Stimulated activated CD4-positive, alpha-beta T cell treated with anti-CD3 and anti-CD28 coated beads, Interleukin-12 subunit alpha, Interleukin-12 subunit beta, amount 100 ng/mL, for 24 hours (primary cell): ENCODE data around the gene POLN.
"Not testable (repeated sequence)": the region's sequence is repeated elsewhere in the genome, so short reads cannot be mapped to it uniquely, and the experiment has no call there.

ENCODE experiments used
- DNase-seq, 2 experiments: peaks; one replicate each; pipeline ENCODE4 v3.0.0-alpha.2; 2020; ENCODE audit warnings: low read depth in 2 of 2

POLN gene

DNA sequence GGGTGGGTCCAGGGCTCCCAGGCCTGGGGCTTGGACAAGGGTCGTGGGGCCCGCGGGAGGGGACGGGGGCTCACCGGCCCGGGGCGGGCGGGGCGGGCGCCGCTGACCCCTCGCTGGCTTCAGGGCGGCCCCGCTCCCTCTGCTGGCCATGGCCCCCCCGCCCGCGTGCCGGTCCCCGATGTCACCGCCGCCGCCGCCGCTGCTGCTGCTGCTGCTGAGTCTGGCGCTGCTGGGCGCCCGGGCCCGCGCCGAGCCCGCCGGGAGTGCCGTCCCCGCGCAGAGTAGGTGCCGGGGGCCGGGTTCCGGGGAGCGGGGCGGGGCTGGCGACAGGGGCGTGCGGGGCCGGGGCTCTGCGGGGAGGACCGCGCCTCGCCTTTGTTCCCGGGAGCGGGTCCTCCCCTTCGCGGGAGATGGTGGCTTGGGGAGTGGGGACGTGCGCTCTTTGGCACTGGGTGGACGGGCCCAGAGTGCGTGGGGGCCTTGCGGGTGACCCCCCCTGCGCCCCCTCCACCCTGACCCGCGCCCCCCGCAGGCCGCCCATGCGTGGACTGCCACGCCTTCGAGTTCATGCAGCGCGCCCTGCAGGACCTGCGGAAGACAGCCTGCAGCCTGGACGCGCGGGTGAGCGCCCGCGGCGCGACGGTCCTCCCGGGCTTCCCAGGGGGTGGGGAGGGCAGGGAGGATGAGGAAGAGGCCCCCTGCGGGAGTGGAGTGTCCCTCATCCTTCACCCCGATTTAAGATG, 199.5 kb downstream of the POLN start:
- DNase-seq: peak in 1 of 2 experiments; percentile 29

DNA sequence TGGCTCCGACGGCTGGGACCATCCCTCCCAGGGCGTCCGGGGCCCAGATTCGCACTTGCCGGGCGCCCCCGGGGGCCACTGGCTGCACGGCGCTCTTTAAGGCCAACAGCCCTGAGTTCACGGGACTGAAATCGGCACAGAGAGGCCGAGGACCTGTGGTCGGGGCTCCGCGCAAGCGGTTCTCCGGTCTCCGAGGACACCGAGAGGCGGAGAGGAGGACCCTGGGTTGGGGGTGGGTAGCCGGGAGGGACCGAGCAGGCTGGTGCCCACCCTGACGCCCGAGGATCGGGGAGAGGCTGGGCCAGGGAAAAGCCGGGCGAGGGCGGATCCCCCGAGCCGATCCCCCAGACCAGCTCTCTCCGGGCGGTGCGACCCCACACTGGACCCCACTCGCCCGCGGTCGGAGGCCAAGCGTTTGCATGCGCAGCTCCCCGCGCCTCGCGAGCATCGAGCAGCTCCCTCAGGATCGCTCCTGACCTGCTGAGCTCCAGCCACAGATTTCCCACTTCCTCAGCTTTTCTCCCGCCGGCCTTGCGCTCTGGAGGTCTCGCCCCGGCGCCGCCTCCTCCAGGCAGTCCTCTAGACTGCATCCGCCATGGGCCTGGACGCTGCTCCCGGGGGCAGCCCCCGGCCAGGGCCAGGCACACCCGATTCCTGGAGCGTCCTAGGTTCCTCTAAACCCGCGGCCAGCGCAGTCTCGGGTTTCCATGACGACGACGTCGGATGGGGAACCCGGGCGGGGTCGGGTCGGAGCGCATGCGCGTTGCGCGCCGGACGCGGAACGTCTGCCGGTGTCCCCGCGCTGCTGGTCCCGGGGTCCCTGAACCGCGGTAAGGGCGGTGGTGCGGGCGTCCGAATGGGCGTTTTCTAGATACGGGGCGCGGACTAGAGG, 200.4 kb downstream of the POLN start:
- peak; percentile 80 to 88 for DNase-seq

DNA sequence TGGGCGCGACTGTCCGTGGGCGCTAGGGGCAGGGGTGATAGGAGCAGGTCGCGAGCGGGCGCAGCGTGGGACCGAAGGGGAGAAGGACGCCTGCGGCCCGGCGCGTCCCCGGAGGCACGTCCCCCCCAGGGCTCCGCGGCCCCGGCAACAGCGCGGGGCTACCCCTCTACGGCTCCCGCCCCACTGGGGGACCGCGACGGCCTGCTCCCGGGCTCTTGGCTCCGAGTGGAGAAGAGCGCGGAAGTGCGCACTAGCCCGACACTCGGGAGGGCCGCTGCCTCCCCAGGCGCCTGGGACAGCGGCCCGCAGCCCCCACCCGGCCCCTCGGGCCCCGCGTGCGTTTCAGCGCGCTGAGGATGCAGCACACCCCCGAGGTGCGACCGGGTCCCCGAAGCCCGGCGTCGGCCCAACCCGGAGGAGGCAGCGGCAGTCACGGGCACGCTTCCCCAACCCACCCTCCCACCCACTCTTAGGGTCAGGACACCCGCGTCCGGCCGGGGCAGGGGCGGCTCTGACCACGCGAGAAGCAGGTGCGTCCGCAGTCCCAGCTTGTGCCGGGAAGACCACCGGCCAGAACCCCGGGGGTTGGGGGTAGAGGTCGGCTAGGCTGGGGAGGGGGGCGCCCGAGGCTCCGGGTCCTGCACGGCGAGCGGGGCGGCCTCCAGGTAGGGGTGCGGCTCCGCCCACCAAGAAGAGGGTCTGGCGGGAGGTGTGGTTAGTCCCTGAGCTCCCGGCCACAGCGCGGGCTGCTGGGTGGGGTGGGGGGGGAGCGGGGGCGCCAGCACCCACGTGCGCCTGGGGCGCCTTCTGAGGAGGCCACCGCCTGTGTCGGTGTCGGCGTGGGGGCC, 201.3 kb downstream of the POLN start:
- DNase-seq: no peak

DNA sequence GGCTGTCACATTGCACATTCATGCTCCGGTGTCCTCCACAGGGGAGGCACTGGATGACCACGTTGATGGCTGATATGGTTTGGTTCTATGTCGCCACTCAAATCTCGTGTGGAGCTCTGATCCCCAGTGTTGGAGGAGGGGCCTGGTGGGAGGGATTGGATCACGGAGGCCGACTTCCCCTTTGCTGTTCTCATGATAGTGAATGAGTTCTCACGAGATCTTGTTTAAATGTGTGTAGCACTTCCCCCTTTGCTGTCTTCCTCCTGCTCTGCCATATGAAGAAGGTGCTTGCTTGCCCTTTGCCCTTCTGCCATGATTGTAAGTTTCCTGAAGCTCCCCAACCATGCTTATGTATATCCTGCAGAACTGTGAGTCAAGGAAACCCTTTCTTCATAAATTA, 205.1 kb downstream of the POLN start:
- DNase-seq: no peak

DNA sequence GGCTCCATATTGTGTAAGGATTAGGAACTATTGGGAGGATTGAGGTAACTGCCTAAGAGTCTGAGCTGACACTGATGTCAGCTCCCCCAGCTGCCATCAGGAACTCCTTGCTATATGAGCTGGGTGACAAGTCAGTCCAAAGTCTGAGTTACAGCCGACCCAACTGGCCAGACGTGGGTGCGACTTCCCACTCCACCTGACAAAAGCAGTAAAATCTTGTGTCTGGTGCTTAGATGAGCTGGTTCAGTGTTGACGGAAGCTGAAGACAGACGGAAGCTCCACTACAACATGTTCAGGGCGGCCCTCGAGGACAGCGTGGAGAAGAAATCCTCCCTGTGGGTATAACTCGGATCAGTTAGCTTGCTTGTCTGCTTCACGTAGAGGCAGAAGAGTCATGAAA, 205.6 kb downstream of the POLN start:
- no peak for DNase-seq

DNA sequence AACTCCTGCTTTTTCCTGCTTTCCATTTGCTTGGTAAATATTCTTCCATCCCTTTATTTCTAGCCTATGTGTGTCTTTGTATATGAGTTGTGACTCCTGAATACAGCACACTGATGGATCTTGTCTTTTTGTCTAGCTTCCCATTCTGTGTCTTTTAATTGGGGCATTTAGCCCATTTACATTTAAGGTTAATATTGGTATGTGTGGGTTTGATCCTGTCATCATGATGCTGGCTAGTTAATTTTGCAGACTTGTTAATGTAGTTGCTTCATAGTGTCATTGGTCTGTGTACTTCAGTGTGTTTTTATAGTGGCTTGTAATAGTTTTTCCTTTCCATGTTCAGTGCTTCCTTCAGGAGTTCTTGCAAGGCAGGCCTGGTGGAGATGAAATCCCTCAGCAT, 210.8 kb downstream of the POLN start:
- DNase-seq: not testable (repeated sequence)

DNA sequence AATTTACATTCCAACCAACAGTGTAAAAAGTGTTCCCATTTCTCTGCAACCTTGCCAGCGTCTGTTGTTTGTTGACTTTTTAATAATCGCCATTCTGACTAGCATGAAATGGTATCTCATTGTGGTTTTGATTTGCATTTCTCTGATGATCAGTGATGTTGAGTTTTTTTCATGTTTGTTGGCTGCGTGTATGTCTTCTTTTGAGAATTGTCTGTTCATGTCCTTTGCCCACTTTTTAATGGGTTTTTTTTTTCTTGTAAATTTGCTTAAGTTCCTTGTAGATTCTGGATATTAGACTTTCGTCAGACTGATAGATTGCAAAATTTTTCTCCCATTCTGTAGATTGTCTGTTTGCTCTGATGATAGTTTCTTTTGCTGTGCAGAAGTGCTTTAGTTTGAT, 214.8 kb downstream of the POLN start:
- not testable (repeated sequence) for DNase-seq

DNA sequence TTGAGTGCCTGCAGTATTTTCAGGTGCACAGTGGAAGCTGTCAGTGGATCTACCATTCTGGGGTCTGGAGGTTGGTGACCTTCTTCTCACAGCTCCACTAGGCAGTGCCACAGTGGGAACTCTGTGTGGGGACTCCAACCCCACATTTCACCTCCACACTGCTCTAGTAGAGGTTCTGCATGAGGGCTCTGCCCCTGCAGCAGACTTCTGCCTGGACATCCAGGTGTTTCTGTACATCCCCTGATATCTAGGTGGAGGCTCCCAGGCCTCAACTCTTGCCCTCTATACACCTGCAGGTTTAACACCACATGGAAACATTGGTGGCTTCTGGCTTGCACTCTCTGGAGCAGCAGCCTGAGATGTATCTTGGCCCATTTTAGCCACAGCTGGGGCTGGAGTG, 216.1 kb downstream of the POLN start:
- DNase-seq: no peak

DNA sequence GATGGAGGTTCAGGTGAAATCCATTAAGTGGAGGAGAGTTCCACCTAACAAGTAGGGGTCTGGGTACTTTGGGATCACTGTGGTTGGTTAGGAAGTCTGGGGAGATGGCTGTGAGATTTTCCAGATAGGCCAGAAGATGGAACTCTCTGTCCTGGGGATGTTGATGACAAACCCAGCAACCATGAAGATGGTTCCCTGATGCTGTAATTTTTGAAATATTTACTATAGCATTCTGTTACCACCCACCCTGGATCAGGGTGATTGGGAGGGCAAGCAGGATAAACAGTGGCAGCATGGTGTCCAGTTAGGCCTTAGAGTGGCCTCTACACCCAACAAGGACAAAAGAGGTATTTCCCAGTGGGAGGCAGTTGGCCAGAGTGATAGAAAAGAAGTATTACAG, 217.2 kb downstream of the POLN start:
- no peak for DNase-seq
